Stomach (tissue), 9 donors: ENCODE measurements around the gene PDCL2. TPM values are rescaled to one million over a fixed set of nuclear protein-coding genes. Genes with fewer than 3 reads are reported as not detected.

Experiments used
- DNase-seq, 2 donors: peaks; one replicate each; pipeline versions ENCODE4 v3.0.0 to v3.0.0-alpha.2; 2013 to 2019
- H3K27ac ChIP-seq, 5 donors: fragments of 200-600 bp in 4 of 5; sonication (generic) in 4 of 5; one replicate each; pipeline ENCODE4 v1.5.1; 2013 to 2019; ENCODE audit warnings: mild to moderate bottlenecking in 1 of 5, moderate library complexity in 1 of 5
- H3K27me3 ChIP-seq, 3 donors: fragments of 200-600 bp; sonication (generic); one replicate each; pipeline ENCODE4 v1.5.1; 2017 to 2019; ENCODE audit warnings: mixed run types in 1 of 3
- H3K36me3 ChIP-seq, 4 donors: fragments of 200-600 bp; sonication (generic); 1 replicate in 3 of 4; 2 replicates in 1 of 4; pipeline ENCODE4 v1.5.1; 2016 to 2019
- H3K4me1 ChIP-seq, 4 donors: fragments of 200-600 bp; sonication (generic); one replicate each; pipeline ENCODE4 v1.5.1; 2016 to 2019
- H3K4me3 ChIP-seq, 4 donors: fragments of 200-600 bp; sonication (generic) in 3 of 4; one replicate each; pipeline ENCODE4 v1.5.1; 2016 to 2019; ENCODE audit warnings: mild to moderate bottlenecking in 1 of 4
- H3K9me3 ChIP-seq, 4 donors: fragments of 200-600 bp; sonication (generic); one replicate each; pipeline ENCODE4 v1.5.1; 2016 to 2019
- EP300 ChIP-seq: sonication (generic); formaldehyde crosslinking; IDR thresholded peaks from one replicate; pipeline ENCODE4 v1.6.1; 2017; ENCODE audit warnings: antibody characterized with exemption
- POLR2A ChIP-seq, 4 donors: fragments of 450-650 bp; IDR thresholded peaks; one replicate each; pipeline ENCODE4 v1.6.1; 2016; ENCODE audit warnings: antibody characterized with exemption in 4 of 4, control low read depth in 2 of 4, mild to moderate bottlenecking in 1 of 4, moderate library complexity in 1 of 4
- POLR2AphosphoS5 ChIP-seq, 3 donors: sonication (generic); formaldehyde crosslinking; IDR thresholded peaks; one replicate each; pipeline ENCODE4 v1.6.1; 2016; ENCODE audit warnings: antibody characterized with exemption in 3 of 3
- WGBS, 5 donors: extraction: QIAGEN DNeasy Blood & Tissue Kit in 3 of 5; methylation state at CpG; one replicate each; pipeline versions ENCODE4 v1.1.5 to v1.1.7; 2013 to 2018; 5-methylcytosine and 5-hydroxymethylcytosine counted together
- intact Hi-C: fragments of 100-400 bp; cut with DNase I; formaldehyde crosslinking; loops from one replicate; pipeline ENCODE4 v1.15.1; 2023; ENCODE audit warnings: low total_unique reads
- polyA plus RNA-seq, 3 donors: library from polyadenylated mRNA; stranded (reverse); fragments of 200-250 nt; gene quantifications; one replicate each; pipeline ENCODE4 v1.2.3, GENCODE V29; 2013
- total RNA-seq, 5 donors: library from RNA; depleted of rRNA; stranded (reverse); fragments of >200 nt; gene quantifications; one replicate each; pipeline versions ENCODE4 v1.1.0 to v1.2.3, GENCODE V29; 2014 to 2016
- TF ChIP-seq, protein P1 (sequence below), 7 experiments: fragments of 450-650 bp in 4 of 7; fragments of 200-600 bp in 3 of 7; sonication (generic) in 3 of 7; IDR thresholded peaks; one replicate each; pipeline ENCODE4 v1.5.1; 2016 to 2019; ENCODE audit warnings: antibody characterized with exemption in 7 of 7, control low read depth in 2 of 7, mild to moderate bottlenecking in 1 of 7
- donor health status: healthy with polysubstance abuse.
- donor health status: Bipolar disorder and iron deficiency.
- donor health status: healthy.

The PDCL2 gene
- total and polyA plus RNA-seq, 8 donors = 0.45 TPM; not detected in 7

DNA sequence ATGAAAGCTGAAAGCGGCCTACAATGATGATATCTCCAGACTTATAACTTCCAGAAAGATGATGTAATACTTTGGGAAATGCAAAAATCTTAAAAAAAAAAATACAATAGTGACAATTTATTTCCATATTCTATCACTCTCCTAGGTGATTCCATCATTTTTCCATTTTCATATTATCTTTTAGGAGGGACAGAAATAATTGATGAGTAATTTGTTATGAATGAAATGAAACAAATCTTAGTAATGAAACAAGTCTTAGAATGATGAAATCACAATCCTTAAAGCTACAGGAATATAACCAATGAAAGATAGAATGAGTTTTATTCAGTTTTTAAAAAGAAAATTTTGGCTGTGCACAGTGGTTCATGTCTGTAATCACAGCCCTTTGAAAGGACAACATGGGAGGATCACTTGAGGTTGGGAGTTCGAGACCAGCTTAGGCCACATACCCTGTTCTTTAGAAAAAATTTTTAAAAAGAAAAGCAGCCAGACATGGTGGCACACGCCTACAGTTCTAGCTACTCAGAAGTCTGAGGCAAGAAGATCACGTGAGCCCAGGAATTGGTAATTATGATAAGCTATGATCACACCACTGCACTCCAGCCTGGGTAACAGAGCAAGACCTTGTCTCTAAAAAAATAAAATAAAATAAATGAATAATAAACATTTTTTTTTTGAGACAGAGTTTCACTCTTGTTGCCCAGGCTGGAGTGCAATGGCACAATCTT lies 67.0 kb downstream of the PDCL2 start:
- intact Hi-C loops = no loop called here
- Histone ChIP-seq H3K27ac (no peak overlapping the region), H3K9me3 (peaks cover 0 to under 1% (median 0%) of the 10 kb centered on the region in 4 donors), H3K27me3 (no peaks in the 10 kb centered on the region), H3K36me3 (no peaks in the 10 kb centered on the region), H3K4me1 (no peaks in the 10 kb centered on the region), H3K4me3 (no peak overlapping the region)
- 79 to 97% (median 96%) methylated on average over 4 of the region's 4 CpGs for WGBS, 5 donors
- no peak for TF ChIP-seq POLR2AphosphoS5 (IDR thresholded peaks at IDR 0.05)
- TF ChIP-seq EP300 = no peak
- TF ChIP-seq POLR2A (IDR thresholded peaks at IDR 0.05) = no peak
- TF ChIP-seq, protein P1, sequence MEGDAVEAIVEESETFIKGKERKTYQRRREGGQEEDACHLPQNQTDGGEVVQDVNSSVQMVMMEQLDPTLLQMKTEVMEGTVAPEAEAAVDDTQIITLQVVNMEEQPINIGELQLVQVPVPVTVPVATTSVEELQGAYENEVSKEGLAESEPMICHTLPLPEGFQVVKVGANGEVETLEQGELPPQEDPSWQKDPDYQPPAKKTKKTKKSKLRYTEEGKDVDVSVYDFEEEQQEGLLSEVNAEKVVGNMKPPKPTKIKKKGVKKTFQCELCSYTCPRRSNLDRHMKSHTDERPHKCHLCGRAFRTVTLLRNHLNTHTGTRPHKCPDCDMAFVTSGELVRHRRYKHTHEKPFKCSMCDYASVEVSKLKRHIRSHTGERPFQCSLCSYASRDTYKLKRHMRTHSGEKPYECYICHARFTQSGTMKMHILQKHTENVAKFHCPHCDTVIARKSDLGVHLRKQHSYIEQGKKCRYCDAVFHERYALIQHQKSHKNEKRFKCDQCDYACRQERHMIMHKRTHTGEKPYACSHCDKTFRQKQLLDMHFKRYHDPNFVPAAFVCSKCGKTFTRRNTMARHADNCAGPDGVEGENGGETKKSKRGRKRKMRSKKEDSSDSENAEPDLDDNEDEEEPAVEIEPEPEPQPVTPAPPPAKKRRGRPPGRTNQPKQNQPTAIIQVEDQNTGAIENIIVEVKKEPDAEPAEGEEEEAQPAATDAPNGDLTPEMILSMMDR (IDR thresholded peaks at IDR 0.05) = no peak
- no peak for DNase-seq

- DNase-seq = no peak
- Histone ChIP-seq H3K4me1 (no peaks in the 10 kb centered on the region), H3K27ac (no peak overlapping the region), H3K9me3 (no peaks in the 10 kb centered on the region), H3K36me3 (no peaks in the 10 kb centered on the region), H3K4me3 (no peak overlapping the region), H3K27me3 (no peaks in the 10 kb centered on the region)
- TF ChIP-seq EP300 = no peak
- TF ChIP-seq POLR2A (IDR thresholded peaks at IDR 0.05) = no peak
- no peak for TF ChIP-seq POLR2AphosphoS5 (IDR thresholded peaks at IDR 0.05)
- TF ChIP-seq, protein P1 (IDR thresholded peaks at IDR 0.05) = no peak
- intact Hi-C loops = no loop called here
These were observed 73.6 kb downstream of the PDCL2 start for GRCh38 chr4:55518442-55518841.

GRCh38 chr4:55517526-55518229 lies 74.4 kb downstream of the PDCL2 start:
- intact Hi-C loops = no loop called here
- no peaks in the 10 kb centered on the region for H3K36me3 ChIP-seq
- H3K9me3 ChIP-seq = no peaks in the 10 kb centered on the region
- H3K4me1 ChIP-seq = no peaks in the 10 kb centered on the region
- H3K27ac ChIP-seq = no peak overlapping the region
- no peak for DNase-seq
- TF ChIP-seq POLR2AphosphoS5 (IDR thresholded peaks at IDR 0.05) = no peak
- TF ChIP-seq, protein P1 (IDR thresholded peaks at IDR 0.05) = no peak
- TF ChIP-seq EP300 = no peak
- TF ChIP-seq POLR2A (IDR thresholded peaks at IDR 0.05) = no peak
- 86 to 100% (median 92%) methylated on average over 2 of the region's 2 CpGs for WGBS, 5 donors
- H3K4me3 ChIP-seq = no peak overlapping the region
- no peaks in the 10 kb centered on the region for H3K27me3 ChIP-seq

DNA sequence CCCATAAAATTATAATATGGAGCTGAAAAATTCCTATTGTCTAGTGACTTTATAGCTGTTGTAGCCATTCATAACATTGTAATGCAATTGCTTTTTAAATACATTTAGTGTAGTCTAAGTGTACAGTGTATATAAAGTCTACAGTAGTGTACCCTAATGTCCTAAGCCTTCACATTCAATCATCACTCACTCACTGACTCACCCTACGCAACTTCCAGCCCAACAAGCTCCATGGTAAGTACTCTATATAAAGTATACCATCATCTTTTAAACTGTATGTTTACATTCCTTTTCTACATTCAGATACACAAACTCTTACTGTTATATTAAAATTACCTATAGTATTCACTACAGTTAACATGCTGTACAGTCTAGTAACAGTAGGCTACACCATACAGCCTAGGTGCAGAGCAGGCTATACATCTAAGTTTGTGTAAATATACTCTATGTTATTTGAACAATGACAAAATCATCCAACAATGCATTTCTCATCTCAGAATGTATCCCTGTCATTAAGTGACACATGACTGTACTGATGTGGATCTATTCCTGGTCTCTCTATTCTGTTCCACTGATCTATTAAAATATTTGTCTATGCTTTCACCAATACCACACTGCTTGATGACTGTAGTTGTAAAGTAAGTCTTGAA lies 79.0 kb downstream of the PDCL2 start:
- DNase-seq = no peak
- no peak overlapping the region for H3K27ac ChIP-seq
- no peaks in the 10 kb centered on the region for H3K27me3 ChIP-seq
- H3K4me1 ChIP-seq = no peaks in the 10 kb centered on the region
- WGBS, 5 donors = 94 to 100% (median 96%) methylated on average over 1 of the region's 1 CpG
- H3K4me3 ChIP-seq = no peak overlapping the region
- TF ChIP-seq EP300 (no peak), POLR2AphosphoS5 (IDR thresholded peaks at IDR 0.05) (no peak), POLR2A (IDR thresholded peaks at IDR 0.05) (no peak)
- TF ChIP-seq, protein P1 (IDR thresholded peaks at IDR 0.05) = no peak
- intact Hi-C loops = no loop called here
- H3K9me3 ChIP-seq = no peaks in the 10 kb centered on the region
- peaks cover 0 to 15% (median 11%) of the 10 kb centered on the region in 4 donors for H3K36me3 ChIP-seq
